Hematopoietic multipotent progenitor cell treated with erythropoietin and hydrocortisone succinate and interleukin-3 and kit ligand, for 6 days (in vitro differentiated cells): Measurements from ENCODE around the gene DVL2.

Experiments
- DNase-seq: peaks from one replicate; pipeline ENCODE4 v3.0.0-alpha.2; 2015

The DVL2 gene

DNA sequence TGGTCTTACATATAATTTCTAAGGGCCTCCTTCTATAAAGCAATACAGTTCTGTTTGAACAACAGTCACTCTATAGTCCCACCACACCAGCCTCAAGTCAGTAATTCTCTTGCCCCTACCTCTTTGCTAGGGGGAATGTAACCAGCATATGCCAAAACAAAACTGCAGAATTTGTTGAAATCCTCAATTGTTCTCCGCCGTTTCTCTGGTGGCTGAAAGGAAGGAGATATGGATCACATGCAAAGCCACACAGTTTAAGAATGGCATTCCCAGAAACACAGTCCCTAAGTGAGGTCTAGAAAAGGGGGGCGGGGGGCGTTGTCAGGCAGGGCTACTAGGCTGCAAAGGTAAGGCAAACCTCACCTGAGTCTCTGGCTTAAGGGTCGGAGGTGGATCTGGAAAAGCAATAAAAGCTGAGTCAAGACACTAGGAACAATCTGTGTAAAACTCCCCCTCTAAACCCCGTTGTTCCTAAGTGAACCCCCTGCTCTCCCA, 3.0 kb upstream of the DVL2 start:
- DNase-seq, result no peak

DNA sequence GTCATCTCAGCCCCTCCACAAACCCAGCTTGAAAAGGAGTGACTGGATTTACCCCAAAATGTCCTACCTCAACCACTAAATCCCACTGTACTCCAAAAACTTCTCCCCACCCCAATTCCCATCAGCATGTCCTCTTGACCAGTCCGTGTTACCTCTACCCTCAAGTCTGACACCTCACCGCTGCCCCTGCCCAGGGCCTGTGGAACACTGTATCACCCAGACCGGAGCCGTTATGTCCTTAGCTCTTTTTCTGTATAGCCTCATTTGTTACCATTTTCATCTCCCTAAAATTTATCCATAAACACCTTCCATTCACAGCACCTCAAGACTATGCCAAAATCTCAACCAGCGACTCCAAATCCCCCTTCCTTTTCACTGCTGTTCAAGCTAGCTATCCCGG, 2.5 kb upstream of the DVL2 start:
- DNase-seq, result no peak

DNA sequence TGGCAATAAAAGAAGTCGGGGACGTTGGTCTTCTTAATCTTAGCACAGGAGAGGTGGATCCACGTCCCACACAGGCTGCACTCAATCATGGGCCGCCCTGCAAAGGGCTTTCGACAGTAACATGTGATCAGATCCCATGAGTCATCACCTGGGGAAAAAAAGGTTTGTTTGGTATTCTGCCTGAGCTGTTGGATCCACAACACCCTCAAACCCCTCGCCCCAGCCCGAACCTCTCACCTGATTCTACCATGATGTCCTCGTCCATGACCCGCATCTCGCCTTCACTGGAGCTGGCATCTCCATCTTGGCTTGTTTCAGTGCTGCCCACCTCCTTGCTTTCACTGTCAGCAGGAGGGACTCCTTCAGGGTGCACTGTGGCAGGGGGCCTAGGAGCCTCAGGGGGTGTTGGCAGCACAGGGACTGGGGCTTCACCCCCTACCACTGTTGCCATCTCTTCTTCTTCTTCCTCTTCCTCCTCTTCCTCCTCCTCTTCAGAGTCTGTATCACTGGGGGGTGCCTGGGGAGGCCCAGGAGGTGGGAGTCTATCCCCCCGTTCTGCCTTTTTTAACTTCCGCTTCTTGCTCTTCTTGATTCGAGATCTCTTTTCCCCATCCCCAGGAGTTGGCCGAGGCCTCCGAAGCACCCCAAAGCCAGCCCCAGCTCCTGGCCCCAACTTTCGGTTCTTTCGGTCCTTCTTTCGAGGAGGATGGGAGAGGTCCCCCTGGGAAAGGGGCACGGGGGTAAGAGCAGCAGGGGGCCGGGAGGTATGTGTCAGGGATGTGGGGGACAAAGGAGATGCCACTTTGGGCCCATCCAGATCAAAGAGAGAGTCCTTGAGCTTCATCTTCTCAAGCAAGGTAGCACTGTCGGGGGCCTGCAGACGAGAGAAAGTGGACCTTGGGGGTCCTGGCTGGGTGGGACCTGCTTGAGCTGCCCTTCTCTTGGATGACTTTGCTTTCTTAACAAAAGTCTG, 1.7 kb upstream of the DVL2 start:
- DNase-seq, result peak; percentile 50

DNA sequence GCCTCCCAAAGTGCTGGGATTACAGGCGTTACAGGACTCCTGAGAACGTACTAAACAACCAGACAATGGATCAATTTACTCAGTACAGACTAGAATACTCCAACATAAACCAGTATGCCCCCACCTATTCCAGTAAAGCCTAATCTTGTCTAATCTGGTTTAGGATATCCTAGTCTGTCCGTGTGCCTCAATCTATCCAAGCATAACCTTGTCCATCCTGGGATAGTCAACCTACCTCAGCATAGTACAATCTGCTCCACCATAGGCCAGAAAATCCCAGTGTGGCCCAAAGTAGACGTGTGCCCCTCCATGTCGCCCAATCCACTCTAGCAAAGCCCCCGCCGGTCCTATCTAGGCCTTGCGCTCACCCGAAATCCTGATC, 625 bp downstream of the DVL2 start:
- no peak for DNase-seq

DNA sequence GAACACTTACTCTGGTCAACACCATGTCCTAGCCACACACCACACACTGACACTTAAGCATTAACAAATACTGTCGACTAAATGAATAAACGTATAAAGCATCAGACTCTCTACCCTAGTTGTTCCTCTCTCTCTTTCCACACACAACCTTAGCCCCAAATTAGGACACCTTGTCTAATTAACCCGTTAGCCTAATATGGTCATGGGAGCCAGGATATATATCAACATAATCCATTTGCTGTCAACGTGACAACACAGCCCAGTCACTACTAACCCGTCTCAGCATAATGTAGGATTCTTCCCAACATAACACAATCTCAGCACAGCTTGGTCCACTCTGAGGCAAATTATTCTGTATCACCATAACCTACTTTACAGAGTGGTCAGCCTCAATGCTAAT, 2.2 kb downstream of the DVL2 start:
- no peak for DNase-seq

DNA sequence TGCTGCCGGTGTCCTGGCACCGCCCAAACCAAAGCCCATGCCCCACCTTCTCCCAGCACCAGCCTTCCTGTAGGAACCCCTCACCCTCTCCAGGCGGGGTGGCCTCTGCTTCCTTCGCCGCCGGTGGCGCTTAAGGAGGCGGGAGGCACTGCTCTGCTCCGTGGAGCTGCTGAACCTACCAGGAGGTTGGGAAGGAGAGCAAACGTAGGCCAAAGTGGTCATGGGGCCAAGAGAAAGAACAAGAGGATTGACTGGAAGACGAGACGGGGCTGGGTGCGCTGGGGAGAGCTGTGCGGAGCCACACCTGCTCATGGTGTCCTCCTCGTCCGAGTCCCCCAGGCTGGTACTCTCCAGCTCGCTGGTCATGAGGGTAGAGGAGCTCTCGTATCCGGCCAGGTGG, 4.8 kb downstream of the DVL2 start:
- no peak for DNase-seq

DNA sequence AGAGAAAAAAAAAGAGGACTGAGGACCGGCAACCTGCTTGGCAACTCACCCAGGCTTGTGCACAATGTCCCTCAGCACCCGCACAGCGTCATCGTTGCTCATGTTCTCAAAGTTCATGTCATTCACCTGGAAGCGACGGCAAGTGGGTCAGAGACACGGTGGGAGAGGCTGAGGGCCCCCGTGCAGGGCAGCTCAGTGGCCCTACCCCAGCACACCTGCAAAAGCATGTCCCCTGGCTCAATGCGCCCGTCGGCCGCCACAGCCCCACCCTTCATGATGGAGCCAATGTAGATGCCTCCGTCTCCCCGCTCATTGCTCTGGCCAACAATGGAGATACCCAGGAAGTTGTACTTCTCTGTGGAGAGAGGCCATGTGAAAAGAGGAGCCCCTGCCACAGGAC, 5.4 kb downstream of the DVL2 start:
- DNase-seq, result no peak

DNA sequence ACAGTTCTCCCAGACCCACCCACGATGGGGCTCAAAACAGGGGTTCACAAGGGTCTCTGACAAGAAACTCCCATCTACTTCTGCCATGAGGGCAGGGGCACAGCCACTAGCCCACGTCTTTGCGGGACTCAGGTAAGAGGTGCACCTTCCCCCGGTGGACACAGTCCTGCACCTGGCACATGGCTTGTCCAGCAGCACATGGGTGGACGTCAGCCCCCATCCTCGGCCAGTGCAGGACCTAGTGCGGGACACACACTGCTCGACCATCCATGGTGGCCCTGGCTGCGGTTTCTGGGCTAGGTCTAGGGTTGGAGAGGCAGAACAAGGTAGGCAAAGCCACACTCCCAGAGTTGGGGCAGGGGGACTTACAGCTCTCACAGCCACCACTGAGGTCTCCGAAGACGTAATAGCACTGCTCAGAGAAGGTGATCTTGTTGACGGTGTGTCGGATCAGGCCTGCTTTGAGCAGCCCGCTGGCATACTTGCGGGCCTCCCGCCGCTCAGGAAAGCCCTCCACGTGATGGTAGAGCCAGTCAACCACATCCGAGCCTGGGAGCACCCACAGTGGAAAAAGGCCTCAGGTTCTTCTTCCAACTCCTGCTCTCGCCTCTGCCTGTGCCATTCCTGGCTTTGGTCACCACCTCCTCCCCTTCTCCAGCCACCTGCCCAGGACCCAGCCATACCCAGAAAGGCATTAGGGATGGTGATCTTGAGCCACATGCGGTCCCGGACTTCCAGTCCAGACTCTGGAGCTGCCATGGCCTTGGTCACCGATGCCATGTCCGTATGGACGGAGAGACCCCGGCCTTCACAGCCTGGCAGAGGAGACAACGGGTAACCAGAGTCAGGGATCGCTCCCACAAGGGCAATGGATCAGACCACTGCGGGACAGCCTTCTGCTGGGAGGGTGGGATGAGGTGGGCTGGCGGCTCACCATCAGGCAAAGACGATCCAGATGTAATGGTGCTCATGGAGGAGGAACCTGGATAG, 7.3 kb downstream of the DVL2 start:
- no peak for DNase-seq

DNA sequence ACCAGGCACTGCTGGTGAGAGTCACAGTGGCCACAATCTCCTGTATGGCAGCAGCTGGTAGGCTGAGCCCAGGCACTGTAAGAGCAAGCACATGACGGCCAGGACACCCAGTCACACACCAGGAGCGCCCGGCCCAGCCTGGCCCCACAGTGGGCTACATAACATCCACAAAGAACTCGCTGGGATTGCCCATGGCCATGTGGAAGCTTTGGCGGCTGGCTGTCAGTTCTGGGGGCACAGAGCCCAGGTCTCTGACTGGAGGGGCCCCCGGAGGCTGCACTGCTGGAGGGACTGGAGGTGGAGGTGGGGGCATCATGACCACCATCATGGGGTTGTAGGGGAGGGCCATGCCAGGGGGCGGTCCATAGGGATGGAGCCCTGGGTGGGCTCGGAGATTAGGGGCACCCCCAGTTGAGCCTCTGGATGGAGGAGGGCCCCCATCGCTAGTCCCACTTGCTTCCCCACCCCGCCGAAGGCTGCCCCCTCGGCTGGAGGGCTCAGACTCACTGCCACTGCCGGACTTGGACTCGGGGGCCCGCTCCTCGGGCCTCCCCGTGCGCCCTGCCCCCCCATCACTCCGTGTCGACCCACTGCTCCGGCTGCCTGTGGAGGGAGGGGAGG, 8.5 kb downstream of the DVL2 start:
- no peak for DNase-seq

DNA sequence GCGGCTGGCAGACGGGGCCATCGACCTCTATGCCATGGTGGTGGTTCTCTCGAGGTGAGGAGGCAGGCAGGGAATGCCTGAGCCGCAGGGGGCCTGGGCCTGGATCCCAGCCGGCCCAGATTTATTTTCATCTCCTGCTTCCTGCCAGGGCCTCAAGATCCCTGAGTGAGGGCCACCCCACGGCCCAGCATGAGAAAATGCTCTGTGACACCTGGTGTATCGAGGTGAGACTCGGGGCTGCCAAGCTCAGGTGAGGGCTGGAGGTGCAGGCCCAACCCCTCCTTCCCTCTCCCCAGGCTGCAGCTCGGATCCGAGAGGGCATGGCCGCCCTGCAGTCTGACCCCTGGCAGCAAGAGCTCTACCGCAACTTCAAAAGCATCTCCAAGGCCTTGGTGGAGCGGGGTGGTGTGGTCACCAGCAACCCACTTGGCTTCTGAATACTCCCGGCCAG, 9.6 kb downstream of the DVL2 start:
- no peak for DNase-seq

DNA sequence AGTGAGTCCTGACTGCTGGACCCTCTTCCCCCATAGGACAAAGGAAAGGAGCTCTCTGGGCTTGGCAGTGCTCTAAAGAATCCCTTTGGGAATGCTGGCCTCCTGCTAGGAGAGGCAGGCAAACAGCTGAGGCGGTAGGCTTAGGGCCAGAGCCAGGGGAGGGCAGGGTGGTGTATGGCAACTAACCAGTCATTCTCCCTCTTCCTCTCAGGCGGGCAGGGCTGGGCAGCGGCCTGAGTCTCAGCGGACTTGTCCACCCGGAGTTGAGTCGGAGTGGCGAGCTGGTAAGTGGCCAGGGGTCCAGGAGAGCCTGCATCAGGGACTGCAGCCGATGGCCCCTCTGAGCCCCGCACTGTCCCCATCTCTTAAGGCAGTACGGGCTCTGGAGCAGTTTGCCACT, 10.2 kb downstream of the DVL2 start:
- no peak for DNase-seq

DNA sequence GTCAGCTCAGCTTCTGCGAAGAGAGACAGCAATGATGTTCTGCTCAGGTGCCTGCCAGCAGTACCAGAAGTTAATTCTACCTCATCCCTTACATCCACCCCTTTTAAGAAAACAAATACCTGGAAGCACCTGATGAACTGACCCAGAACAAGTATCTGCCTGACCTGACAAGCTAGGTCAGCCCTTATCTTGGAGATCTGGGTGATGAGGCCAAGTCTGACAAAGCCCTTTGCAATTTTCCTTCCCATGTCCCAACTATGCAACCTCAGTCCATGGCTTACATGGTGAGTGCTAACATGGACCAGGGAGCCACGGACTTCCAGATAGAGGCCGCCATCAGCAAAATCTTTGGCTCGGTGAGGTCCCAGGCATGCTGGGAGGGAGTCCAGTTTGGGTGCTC, 10.9 kb downstream of the DVL2 start:
- DNase-seq, result no peak

DNA sequence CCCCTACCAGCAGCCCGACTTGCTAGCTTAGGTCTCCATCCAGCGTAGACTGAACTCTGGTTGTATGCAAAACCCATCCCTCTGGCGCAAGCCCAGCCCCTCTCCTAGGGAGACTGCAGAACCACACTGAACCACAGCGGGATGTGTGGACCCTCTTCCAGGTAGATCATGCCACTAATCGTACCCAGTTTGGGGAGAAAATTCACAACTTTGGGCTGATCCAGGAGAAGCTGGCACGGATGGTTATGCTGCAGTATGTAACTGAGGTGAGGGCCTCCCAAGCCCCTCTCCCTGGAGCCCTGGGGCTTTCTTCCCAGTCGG, 11.4 kb downstream of the DVL2 start:
- DNase-seq, result no peak

DNA sequence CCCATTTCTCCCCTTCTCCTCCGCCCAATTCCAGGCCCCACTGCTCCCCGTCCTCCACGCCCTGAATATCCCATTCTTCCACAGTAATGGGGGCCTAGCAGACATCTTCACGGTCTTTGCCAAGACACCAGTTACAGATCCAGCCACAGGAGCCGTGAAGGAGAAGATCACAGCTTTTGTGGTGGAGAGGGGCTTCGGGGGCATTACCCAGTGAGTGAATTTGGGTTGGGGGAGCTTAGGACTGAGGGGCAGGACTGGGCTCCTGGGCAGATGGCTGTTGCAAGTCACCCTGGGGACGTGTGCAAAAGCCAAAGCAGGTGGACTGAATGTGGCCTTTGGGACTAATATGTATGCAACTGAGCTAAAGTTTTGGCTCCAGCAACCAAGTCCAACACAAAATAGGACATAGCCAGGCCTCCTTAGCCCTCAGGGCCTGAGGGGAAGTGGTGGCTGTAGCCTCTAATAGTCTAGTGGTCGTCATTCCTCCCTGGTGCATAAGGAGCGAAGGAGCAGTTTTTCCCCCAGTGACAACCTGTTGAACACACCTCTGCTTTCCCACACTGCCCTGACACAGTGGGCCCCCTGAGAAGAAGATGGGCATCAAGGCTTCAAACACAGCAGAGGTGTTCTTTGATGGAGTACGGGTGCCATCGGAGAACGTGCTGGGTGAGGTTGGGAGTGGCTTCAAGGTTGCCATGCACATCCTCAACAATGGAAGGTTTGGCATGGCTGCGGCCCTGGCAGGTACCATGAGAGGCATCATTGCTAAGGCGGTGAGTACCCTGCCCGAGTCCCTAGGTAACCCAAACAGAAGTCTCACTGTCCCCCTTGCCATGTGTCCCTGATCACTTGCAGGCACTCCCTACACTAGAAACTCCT, 12.0 kb downstream of the DVL2 start:
- DNase-seq, result no peak

DNA sequence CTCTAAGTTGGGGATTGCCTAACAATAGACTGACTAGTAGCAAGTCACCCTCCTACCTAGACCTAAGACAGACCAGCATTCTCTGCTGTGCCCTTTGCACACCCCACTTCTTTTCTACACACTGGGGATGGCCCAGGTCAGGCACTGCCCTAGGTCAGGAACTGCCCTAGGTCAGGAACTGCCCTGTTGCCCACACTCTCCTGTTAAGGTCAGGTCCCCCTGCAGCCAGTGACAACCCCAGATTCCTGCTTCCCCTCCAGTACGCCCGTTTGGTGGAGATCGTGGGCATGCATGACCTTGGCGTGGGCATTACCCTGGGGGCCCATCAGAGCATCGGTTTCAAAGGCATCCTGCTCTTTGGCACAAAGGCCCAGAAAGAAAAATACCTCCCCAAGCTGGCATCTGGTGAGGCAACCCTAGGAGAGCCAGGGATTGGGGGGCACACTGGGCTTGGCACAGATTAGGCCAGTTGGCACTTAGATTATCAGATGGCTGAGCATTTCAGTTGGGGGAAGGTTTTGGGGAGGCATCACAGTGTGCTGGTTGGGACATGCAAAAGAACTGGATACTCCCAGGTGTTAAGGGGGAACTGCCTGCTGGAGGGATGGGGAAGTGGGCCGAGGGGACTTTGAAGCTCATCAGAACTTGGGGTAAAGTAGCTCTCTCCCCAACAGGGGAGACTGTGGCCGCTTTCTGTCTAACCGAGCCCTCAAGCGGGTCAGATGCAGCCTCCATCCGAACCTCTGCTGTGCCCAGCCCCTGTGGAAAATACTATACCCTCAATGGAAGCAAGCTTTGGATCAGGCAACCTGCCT, 12.8 kb downstream of the DVL2 start:
- DNase-seq, result no peak

DNA sequence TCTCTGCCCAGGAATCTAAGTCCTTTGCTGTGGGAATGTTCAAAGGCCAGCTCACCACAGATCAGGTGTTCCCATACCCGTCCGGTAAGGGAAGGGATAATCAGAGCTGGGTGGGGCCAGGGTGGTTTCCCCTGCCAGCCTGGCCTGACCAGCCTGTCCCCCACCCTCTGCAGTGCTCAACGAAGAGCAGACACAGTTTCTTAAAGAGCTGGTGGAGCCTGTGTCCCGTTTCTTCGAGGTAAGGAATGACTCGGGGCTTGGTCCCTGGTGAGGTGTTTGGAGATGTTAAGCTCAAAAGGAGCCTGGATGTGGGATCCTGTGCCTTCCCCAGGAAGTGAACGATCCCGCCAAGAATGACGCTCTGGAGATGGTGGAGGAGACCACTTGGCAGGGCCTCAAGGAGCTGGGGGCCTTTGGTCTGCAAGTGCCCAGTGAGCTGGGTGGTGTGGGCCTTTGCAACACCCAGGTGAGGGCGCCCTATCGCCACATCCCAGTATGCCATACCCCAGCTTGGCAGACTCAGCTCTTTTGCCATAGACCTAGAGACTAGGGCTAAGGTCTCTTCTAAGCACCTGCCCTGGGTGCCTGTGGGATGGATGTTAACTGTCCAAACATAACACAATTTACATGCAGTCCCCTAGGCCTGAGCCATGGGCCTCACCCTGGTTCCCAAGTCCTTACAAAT, 13.6 kb downstream of the DVL2 start:
- peak; percentile 90 for DNase-seq

DNA sequence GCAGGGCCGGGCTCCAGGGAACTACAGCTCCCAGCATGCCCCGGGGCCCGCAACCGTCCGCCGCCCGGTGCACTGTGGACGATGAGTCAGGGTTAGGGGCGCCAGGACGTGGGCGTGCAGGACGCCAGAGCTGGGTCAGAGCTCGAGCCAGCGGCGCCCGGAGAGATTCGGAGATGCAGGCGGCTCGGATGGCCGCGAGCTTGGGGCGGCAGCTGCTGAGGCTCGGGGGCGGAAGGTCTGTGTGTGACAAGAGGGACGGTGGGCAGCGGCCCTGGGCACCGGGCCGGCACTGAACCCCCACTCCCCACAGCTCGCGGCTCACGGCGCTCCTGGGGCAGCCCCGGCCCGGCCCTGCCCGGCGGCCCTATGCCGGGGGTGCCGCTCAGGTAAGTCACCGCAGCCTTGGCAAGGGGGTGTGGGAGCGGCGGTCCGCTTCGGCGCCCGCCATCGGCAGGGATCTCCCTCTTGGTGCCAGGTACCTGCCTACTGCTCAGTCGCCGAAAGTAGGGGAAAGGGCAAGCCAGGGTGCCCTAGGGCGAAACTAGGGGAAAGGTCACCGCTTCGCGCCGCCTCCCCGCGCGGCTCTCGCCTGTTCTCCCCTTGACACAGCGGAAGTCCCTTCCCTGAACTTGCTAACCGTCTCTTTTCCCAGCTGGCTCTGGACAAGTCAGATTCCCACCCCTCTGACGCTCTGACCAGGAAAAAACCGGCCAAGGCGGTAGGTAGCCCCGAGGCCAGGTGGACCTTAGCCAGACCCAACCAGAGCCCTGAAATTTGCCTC, 14.3 kb downstream of the DVL2 start, which contains the start of the genes ACADVL and DLG4:
Gene ACADVL, plus strand, starts transcription at position 127 of the 781 bp plus-strand sequence. Its CDS starts 47 bp downstream, at position 174.
Gene DLG4, minus strand, starts transcription at position 25 of the 781 bp plus-strand sequence.
- DNase-seq, result peak; percentile 92

DNA sequence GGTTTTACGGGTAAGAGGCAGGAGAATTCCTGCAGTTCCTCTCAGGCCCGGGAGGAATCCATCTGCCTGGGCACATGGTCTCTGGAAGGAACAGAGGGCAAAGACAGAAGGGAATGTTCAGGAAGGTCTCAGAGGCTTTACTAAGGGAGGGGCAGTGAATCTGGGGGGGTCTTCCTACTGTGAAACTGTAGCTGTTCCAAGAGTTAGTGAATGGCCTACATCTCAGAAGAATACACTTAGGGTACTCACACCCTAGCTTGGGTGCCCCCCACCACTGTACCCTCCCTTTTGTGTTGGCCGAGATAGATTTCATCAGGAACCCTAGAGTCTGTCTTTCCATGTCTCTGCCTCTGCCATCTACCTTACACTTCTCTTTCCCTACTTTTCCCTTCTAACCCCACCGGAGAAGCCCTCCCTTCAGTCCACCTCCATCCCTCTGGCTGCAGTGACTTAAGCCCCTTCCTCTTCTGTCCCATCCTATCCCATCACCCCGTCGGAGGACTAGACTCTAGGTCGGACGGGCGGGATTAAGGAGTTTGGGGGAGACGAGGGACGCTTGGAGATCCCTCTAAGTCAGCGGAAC, 15.0 kb downstream of the DVL2 start:
- DNase-seq, result no peak

DNA sequence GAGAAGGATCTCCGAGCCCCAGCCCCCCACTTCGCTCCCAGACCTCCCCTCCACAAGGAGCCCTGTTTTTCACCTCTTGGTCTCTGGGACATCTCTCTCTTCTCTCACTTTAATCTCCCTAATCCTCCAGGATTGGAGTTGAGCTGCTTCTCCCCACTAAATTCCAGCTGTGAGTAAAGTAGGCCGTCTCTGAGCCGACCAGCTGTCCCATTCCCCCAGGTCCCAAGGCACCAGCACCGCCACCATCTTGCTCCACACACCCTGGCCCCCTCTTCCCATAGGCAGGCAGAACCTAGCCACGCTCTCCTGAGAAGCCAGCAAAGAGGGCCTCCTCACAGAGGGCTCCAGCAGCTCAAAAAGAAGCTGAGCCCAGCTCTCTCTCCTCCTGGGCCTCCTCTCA, 15.6 kb downstream of the DVL2 start:
- DNase-seq, result no peak
